Activated CD4-positive, CD25-positive, alpha-beta regulatory T cell treated with anti-CD3 and anti-CD28 coated beads, Interleukin-2, amount 50 U/mL, for 72 hours (primary cell): ENCODE results near the gene PHF21B.

Source experiments
- DNase-seq: peaks from one replicate; pipeline ENCODE4 v3.0.0; 2021

PHF21B gene

GRCh38 chr22:44890416-44891292 lies 119.2 kb downstream of the PHF21B start:
- DNase-seq, result no peak

- DNase-seq, result no peak
These were observed 120.4 kb downstream of the PHF21B start for GRCh38 chr22:44889255-44889878.

GRCh38 chr22:44888491-44889254 lies 121.1 kb downstream of the PHF21B start:
- no peak for DNase-seq

GRCh38 chr22:44887941-44888366 lies 121.9 kb downstream of the PHF21B start:
- DNase-seq, result no peak

GRCh38 chr22:44885806-44886360 lies 123.9 kb downstream of the PHF21B start:
- no peak for DNase-seq

- peak; percentile 15 for DNase-seq
These were observed 124.6 kb downstream of the PHF21B start for GRCh38 chr22:44884968-44885805.

- no peak for DNase-seq
These were observed 125.2 kb downstream of the PHF21B start for GRCh38 chr22:44884562-44884961.

GRCh38 chr22:44883011-44883421 lies 126.8 kb downstream of the PHF21B start:
- DNase-seq, result peak; percentile 23

GRCh38 chr22:44882226-44882905 lies 127.4 kb downstream of the PHF21B start:
- DNase-seq, result no peak

- DNase-seq, result peak; percentile 11
These were observed 128.2 kb downstream of the PHF21B start for GRCh38 chr22:44881624-44882023.

GRCh38 chr22:44880610-44881290 lies 129.1 kb downstream of the PHF21B start:
- DNase-seq, result no peak

GRCh38 chr22:44879301-44879680 lies 130.5 kb downstream of the PHF21B start:
- DNase-seq, result no peak

GRCh38 chr22:44878483-44879300 lies 131.1 kb downstream of the PHF21B start:
- DNase-seq, result peak; percentile 11

GRCh38 chr22:44876921-44877320 lies 132.9 kb downstream of the PHF21B start:
- DNase-seq, result no peak

- DNase-seq, result no peak
These were observed 138.0 kb downstream of the PHF21B start for GRCh38 chr22:44871782-44872181.

GRCh38 chr22:44870021-44870420 lies 139.8 kb downstream of the PHF21B start:
- no peak for DNase-seq

- DNase-seq, result no peak
These were observed 140.6 kb downstream of the PHF21B start for GRCh38 chr22:44869196-44869595.

GRCh38 chr22:44865193-44866057 lies 144.4 kb downstream of the PHF21B start:
- no peak for DNase-seq
